Stimulated activated naive B cell treated with anti-CD40 and anti-IgM and Interleukin-4, amounts not matched to agents 10 μg/mL and 1 μg/mL and 100 μg/mL, for 72 hours (primary cell): Measurements from ENCODE around the gene GOSR2.
A peak's percentile ranks its signal among the peaks of the same experiment; 100 is the strongest.
"Not testable (repeated sequence)": the region's sequence is repeated elsewhere in the genome, so short reads cannot be mapped to it uniquely, and the experiment has no call there.

Source experiments
- ATAC-seq, 2 donors: fragments of 150-1000 bp; cut with Tn5 transposase; replicated peaks; 2 replicates each; pipeline ENCODE4 v1.10.0; 2021; ENCODE audit warnings: moderate library complexity in 1 of 2
- DNase-seq: peaks from one replicate; pipeline ENCODE4 v3.0.0; 2021
- H3K27ac Mint-ChIP-seq: one replicate; pipeline ENCODE4 v1.8.0; 2022; ENCODE audit warnings: mild to moderate bottlenecking, mixed read lengths
- H3K27me3 Mint-ChIP-seq, 2 donors: one replicate each; pipeline ENCODE4 v1.8.0; 2022; ENCODE audit warnings: mixed read lengths in 2 of 2
- H3K36me3 Mint-ChIP-seq, 2 donors: one replicate each; pipeline ENCODE4 v1.8.0; 2022; ENCODE audit warnings: mixed read lengths in 2 of 2, mild to moderate bottlenecking in 1 of 2
- H3K4me1 Mint-ChIP-seq, 2 donors: one replicate each; pipeline ENCODE4 v1.8.0; 2022; ENCODE audit warnings: mixed read lengths in 2 of 2, mild to moderate bottlenecking in 1 of 2
- H3K4me3 Mint-ChIP-seq, 2 donors: one replicate each; pipeline ENCODE4 v1.8.0; 2022; ENCODE audit warnings: mild to moderate bottlenecking in 2 of 2, mixed read lengths in 2 of 2, moderate library complexity in 1 of 2
- H3K9me3 Mint-ChIP-seq, 2 donors: one replicate each; pipeline ENCODE4 v1.8.0; 2022; ENCODE audit warnings: mixed read lengths in 2 of 2, mild to moderate bottlenecking in 1 of 2

GOSR2 gene

GRCh38 chr17:46949291-46950174 is 26.6 kb downstream of the GOSR2 start:
- Mint-ChIP-seq H3K9me3 (no peaks in the 10 kb centered on the region), H3K27me3 (no peaks in the 10 kb centered on the region), H3K4me3 (no peak overlapping the region), H3K4me1 (peaks cover 0 to 5% of the 10 kb centered on the region in 2 donors), H3K36me3 (peaks cover 8 to 22% of the 10 kb centered on the region in 2 donors), H3K27ac (no peak overlapping the region)
- ATAC-seq (no peak), DNase-seq (no peak)

DNA sequence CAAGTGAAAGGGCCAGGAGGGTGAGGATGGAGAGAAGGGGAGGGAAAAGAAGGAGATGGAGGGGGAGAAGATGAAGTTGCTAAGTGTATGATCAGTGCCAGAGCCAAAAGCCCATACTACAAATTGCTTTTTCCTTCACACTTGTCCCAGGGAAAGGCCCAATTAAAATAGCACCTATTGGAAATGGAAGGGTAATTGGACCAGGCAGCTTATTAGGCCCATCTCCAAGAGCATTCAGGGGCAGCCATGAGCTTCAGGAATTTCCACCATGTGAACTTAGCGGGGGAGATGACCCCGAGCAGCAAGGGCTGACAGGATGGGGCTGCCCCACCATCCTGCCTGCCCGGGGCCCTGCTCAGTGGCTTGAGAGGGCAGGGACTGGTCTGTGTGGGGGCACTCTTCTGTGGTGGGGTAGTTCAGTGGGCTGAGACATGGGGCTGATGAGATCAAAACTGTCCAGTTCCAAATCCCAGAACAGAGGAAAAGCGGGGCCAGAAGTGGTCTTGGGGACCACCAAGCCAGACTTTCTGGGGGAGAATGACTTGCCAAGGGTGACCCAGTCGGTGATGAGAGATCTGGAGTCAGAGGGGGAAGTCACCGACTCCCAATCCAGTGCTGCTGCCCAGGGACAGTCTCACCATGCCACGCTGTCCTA is 27.5 kb downstream of the GOSR2 start:
- no peak for DNase-seq
- H3K9me3 Mint-ChIP-seq: no peaks in the 10 kb centered on the region
- no peak for ATAC-seq
- no peak overlapping the region for H3K27ac Mint-ChIP-seq
- peaks cover 10 to 25% of the 10 kb centered on the region in 2 donors for H3K36me3 Mint-ChIP-seq
- peaks cover 0 to 2% of the 10 kb centered on the region in 2 donors for H3K4me1 Mint-ChIP-seq
- H3K27me3 Mint-ChIP-seq: no peaks in the 10 kb centered on the region
- H3K4me3 Mint-ChIP-seq: no peak overlapping the region

DNA sequence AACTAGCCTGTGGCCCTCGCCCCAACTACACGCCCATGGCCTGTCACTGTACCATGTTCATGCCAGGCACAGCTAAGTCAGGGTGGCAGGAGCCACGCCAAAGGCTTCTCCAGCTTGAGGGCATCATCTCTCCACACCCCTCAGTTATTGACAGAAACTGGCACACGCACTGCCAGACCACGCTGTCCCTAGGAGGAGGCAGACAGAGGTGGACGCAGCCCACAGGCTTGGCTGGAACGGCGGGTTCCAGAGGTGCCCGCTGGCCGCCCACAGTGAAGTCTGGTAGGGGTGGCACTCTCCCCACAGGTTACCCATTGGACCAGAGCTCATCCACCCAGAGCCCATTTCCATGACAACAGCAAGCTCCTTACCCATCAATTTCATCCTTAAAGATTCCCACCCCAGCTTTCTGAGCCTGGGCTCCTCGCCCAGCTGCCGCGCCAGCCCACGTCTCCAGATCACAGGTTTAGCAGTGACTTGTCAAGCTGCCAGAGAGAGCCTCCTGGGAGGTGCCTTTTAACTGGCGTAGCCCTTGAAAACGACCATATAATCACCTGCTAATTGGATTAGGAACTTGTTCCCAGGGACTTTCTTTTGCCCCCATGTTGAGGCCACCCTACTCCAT is 28.1 kb downstream of the GOSR2 start:
- Mint-ChIP-seq H3K4me1 (peaks cover 0 to 2% of the 10 kb centered on the region in 2 donors), H3K27me3 (no peaks in the 10 kb centered on the region), H3K4me3 (no peak overlapping the region), H3K36me3 (peaks cover 15 to 30% of the 10 kb centered on the region in 2 donors), H3K9me3 (no peaks in the 10 kb centered on the region), H3K27ac (no peak overlapping the region)
- ATAC-seq: no peak
- DNase-seq: no peak

DNA sequence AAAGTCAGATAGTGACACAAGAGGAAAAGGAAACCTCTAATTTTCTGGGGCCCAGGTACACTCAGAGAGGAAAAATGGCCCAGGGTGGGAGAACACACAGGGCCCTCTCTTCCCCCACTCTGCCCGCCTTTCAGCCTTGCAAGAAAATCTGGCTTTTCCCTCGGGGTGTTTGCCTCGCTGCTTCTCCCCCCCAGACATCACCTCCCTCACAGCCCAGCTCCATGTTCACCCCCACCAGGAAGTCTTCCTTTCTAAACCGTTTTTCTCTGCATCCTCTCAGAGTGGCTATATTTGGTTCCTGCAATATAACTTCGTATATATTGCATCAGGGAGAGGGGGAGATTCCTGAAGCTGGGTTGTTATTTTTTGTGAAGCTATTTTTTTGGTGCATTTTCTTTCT is 28.7 kb downstream of the GOSR2 start:
- Mint-ChIP-seq H3K9me3 (no peaks in the 10 kb centered on the region), H3K27ac (no peak overlapping the region), H3K36me3 (peaks cover 17 to 33% of the 10 kb centered on the region in 2 donors), H3K27me3 (no peaks in the 10 kb centered on the region), H3K4me3 (no peak overlapping the region), H3K4me1 (peaks cover 0 to 2% of the 10 kb centered on the region in 2 donors)
- DNase-seq (no peak), ATAC-seq (no peak)

DNA sequence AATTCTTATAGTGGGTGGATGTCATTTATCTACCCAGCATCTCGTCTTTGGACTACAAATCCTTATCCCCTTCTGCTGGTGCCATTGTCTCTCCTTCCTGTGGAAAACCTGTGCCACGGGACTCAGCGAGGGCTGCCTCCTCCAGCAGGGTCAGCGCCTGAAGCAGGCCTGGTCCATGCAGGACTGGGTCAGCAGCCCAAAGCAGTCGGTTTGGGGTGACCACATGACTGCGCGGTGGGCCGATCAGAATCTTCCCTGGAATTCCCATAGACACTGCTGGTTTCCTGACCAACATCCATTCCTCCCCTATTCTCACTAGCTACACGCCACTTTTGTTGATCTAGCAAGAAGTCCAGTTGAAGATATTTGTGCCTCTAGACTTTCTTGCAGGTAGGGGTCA is 29.2 kb downstream of the GOSR2 start:
- H3K4me3 Mint-ChIP-seq: no peak overlapping the region
- H3K27ac Mint-ChIP-seq: no peak overlapping the region
- no peaks in the 10 kb centered on the region for H3K27me3 Mint-ChIP-seq
- H3K4me1 Mint-ChIP-seq: peaks cover 0 to 2% of the 10 kb centered on the region in 2 donors
- DNase-seq: no peak
- H3K36me3 Mint-ChIP-seq: peaks cover 18 to 33% of the 10 kb centered on the region in 2 donors
- no peaks in the 10 kb centered on the region for H3K9me3 Mint-ChIP-seq
- ATAC-seq: no peak

DNA sequence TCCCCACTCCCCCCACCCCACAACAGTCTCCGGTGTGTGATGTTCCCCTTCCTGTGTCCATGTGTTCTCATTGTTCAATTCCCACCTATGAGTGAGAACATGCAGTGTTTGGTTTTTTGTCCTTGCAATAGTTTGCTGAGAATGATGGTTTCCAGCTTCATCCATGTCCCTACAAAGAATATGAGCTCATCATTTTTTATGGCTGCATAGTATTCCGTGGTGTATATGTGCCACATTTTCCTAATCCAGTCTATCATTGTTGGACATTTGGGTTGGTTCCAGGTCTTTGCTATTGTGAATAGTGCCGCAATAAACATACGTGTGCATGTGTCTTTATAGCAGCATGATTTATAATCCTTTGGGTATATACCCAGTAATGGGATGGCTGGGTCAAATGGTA is 30.2 kb downstream of the GOSR2 start:
- not testable (repeated sequence) for H3K27ac Mint-ChIP-seq, DNase-seq, ATAC-seq, H3K27me3 Mint-ChIP-seq, H3K9me3 Mint-ChIP-seq, H3K4me3 Mint-ChIP-seq, H3K4me1 Mint-ChIP-seq
- H3K36me3 Mint-ChIP-seq: peaks cover 22 to 39% of the 10 kb centered on the region in 2 donors

DNA sequence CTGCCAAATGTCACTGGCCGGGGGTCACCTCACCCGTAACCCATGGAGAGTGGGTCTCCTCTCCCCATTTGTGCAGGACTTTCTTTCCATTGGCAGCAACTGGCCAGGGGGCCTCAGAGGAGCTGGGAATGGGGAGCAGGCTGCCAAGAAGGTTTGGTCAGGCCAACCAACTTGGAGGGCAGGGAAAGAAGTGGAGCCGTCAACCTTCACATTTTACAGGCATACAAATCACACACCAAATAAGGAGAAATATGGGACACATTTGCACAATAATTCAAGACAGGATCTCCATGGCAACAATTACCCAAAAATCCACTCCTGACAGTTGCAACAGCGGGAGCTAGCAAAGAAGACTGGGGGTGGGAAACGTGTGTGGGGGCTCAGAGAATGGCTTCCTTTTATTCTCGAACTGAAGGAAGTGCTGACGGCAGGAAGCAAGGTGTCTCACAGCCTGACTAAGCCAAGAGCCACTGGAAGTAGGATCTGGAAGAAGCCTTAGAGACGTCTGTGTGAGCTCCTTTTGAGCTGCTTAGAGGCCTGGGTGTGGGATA is 35.2 kb downstream of the GOSR2 start:
- Mint-ChIP-seq H3K27me3 (peaks cover 11 to 23% of the 10 kb centered on the region in 2 donors), H3K4me1 (peaks cover 0 to 4% of the 10 kb centered on the region in 2 donors), H3K36me3 (peaks cover 29 to 39% of the 10 kb centered on the region in 2 donors), H3K9me3 (peaks cover 6 to 8% of the 10 kb centered on the region in 2 donors), H3K4me3 (no peak overlapping the region), H3K27ac (no peak overlapping the region)
- DNase-seq (no peak), ATAC-seq (no peak)

GRCh38 chr17:46960152-46960551 is 37.2 kb downstream of the GOSR2 start:
- no peak overlapping the region for H3K4me3 Mint-ChIP-seq
- H3K27ac Mint-ChIP-seq: no peak overlapping the region
- H3K9me3 Mint-ChIP-seq: peaks cover 6 to 8% of the 10 kb centered on the region in 2 donors
- no peak for ATAC-seq
- peaks cover 0 to 4% of the 10 kb centered on the region in 2 donors for H3K4me1 Mint-ChIP-seq
- peaks cover 29 to 39% of the 10 kb centered on the region in 2 donors for H3K36me3 Mint-ChIP-seq
- no peak for DNase-seq
- H3K27me3 Mint-ChIP-seq: peaks cover 11 to 27% of the 10 kb centered on the region in 2 donors

GRCh38 chr17:46962374-46962790 is 39.4 kb downstream of the GOSR2 start:
- Mint-ChIP-seq H3K36me3 (peaks cover 26 to 34% of the 10 kb centered on the region in 2 donors), H3K9me3 (peaks cover 6 to 8% of the 10 kb centered on the region in 2 donors), H3K27ac (no peak overlapping the region), H3K27me3 (peaks cover 11 to 31% of the 10 kb centered on the region in 2 donors), H3K4me1 (peaks cover 0 to 4% of the 10 kb centered on the region in 2 donors), H3K4me3 (no peak overlapping the region)
- no peak for DNase-seq
- peak; percentile 42 to 52 for ATAC-seq

DNA sequence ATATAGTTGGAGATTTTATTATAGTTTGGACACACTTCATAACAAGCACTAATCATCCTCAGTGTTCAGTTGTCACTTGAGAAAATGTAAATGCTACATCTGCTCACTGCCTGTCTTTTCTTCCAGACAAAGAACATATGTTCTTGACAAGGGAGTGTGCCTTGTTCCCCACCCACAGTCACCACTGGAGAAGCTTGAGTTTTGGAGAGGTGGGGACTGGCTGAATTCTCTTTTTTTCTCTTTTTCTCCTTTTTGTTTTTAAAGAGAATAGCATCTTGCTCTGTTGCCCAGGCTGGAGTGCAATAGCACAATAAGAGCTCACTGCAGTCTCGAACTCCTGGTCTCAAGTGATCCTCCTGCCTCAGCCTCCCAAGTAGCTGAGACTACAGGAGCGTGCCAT is 40.6 kb downstream of the GOSR2 start:
- Mint-ChIP-seq H3K9me3 (peaks cover 6 to 8% of the 10 kb centered on the region in 2 donors), H3K36me3 (peaks cover 27 to 31% of the 10 kb centered on the region in 2 donors), H3K27me3 (peaks cover 2 to 27% of the 10 kb centered on the region in 2 donors), H3K4me3 (no peak overlapping the region), H3K27ac (no peak overlapping the region), H3K4me1 (peaks cover 0 to 4% of the 10 kb centered on the region in 2 donors)
- DNase-seq (no peak), ATAC-seq (no peak)

DNA sequence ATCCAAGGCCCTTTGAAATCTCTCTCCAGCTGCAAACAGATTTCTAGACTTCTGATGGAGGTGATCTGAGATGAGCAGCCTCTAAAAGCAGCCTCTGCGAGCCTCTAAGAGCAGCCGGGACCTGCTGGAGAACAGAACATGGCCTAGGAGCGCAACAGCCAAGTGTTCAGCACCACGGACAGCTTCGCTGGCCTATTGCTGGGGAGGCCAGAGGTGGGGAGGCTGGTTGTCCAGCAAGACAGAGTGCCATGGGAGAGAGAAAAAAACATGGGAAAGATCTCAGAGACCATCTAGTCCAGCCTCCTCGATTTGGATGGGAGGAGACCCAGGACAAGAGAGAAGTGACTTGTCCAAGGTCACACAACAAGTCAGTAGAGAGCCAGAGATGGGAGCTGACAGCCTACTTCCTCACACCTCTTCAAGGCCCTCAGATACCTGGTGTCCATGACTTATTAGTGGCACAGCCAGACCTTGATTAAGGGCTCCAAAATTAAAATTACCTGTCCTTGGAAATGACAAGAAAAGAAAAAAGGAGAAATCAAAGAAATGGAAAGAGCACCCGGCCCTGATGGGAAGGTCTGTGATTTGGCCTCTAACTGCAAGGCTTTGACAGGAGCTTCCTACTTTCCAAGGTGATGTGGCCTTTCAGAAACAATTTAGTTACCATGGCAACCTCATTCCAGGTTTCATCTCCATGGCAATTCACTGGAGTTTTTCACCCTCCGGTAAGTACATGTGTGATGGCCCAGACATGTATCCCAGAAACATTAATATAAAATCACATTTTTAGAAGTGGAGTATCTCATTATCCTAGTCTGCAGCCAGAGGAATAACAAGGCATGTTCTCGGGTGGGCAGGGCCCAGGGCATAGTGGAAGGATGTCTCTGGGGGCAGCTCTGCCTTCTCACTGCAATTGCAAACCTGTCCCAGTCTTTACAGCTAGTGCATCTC is 41.6 kb downstream of the GOSR2 start:
- DNase-seq: no peak
- H3K4me1 Mint-ChIP-seq: peaks cover 0 to 3% of the 10 kb centered on the region in 2 donors
- H3K27me3 Mint-ChIP-seq: peaks cover 0 to 22% of the 10 kb centered on the region in 2 donors
- no peak overlapping the region for H3K4me3 Mint-ChIP-seq
- peaks cover 26 to 29% of the 10 kb centered on the region in 2 donors for H3K36me3 Mint-ChIP-seq
- no peak for ATAC-seq
- no peak overlapping the region for H3K27ac Mint-ChIP-seq
- peaks cover 6 to 8% of the 10 kb centered on the region in 2 donors for H3K9me3 Mint-ChIP-seq

DNA sequence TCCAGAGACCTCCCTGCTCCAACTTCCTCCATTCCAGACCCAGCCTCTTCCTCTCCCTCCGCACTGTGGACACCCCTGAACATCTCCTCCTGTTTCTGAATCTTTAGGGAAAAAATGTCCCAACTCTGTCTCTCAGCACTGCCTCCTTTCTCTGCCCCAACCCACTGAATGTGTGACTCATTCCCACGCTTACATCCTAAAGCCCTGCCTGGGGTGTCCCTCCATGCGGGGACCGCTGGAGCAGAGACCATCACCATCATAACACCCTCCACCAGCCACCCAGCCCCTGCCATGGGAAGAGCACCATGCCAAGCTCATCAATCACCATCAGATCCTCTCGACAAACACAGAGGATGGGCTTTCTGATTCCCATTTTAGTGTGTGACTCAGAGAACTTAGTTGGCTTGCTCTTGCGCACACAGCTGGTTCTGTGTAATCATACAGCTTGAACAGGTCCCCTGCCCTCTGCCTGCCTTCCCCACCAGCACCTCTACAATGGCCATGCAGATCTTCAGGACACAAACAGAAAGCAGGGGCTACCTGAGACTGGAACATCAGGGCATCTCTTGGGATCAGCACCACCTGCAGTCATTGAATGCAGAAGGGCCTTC is 45.4 kb downstream of the GOSR2 start:
- Mint-ChIP-seq H3K4me3 (no peak overlapping the region), H3K36me3 (peaks cover 19 to 22% of the 10 kb centered on the region in 2 donors), H3K27me3 (peaks cover 0 to 8% of the 10 kb centered on the region in 2 donors), H3K9me3 (no peaks in the 10 kb centered on the region), H3K4me1 (no peaks in the 10 kb centered on the region), H3K27ac (no peak overlapping the region)
- DNase-seq: no peak
- no peak for ATAC-seq

DNA sequence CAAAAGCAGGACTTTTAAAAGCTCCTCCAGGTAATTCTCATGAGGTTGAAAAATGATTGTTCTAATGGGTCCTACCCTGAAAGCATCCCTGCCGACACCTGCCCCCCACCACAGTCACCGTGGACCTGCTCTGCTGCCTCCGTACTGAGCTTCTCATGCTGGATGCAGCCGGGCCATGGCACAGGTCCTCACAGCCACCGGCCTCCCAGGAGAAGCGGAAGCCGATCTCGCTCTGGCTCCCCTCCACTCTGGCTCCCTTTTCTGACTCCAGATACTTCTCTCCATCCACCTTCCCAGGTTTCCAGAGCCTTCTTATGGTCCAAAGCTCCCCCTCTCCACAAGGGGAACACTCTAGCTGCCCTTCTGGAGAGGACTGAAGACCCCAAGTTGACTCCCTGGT is 45.9 kb downstream of the GOSR2 start:
- H3K27ac Mint-ChIP-seq: no peak overlapping the region
- H3K4me1 Mint-ChIP-seq: no peaks in the 10 kb centered on the region
- H3K27me3 Mint-ChIP-seq: peaks cover 3 to 8% of the 10 kb centered on the region in 2 donors

More for the DNA sequence above, 45.9 kb downstream of the GOSR2 start:
- Mint-ChIP-seq H3K9me3 (no peaks in the 10 kb centered on the region), H3K36me3 (peaks cover 19 to 22% of the 10 kb centered on the region in 2 donors), H3K4me3 (no peak overlapping the region)
- ATAC-seq (no peak), DNase-seq (no peak)
